Measurements from ENCODE around the gene ACADSB. TPM values are rescaled to one million over a fixed set of nuclear protein-coding genes. Genes with fewer than 3 reads are reported as not detected.

Gene ACADSB
- total RNA-seq, 1 experiment from 2014 or later, result 14.5 TPM

DNA sequence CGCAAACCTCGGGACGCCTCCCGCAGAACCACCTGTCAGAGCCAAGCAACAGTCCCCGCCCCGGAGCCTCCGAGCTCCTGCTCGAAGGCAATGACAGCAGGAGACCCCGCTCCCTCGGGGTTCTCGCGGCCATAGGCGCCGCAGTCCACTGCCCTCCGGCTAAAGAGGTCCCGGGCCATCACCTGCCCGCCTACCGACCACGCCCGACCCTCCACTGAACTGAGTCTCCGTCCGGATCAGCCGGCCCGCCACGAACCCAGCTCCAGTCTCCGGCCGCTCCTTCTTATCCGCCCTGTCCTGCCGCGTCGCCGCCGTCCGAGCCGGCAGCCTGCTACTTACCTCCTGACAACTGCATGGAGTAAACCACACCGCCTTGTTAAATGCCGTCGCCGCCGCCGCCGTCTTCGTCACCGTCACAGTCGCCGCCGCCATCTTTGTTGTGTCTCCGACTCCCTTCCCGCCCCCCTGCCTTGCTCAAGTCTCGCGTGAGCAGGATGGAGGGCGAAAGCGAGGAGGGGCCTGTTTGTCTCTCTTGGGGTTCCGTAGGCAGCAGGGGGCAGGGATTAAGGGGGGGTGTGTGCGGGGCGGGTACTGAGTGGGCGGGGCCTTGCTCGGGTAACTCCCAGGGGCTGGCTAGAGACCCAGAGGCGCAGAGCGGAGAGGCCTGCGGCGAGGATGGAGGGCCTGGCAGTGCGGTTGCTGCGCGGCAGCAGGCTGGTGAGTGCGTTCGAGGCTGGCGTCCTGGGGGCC is at the start of gene ACADSB, which contains the start of gene IKZF5 (continued):
- no peak for TF ChIP-seq ZNF423 (CRISPR knock-in tag; IDR thresholded peaks at IDR 0.05)
- TF ChIP-seq CBFB (CRISPR knock-in tag; IDR thresholded peaks at IDR 0.05; ENCODE audit: low read depth), result 0 out of 2 replicates have a peak, but pooled peaks have one; percentile 70
- TF ChIP-seq HMGXB4 (CRISPR knock-in tag; IDR thresholded peaks at IDR 0.05), result peak; percentile 71; the same call in 1 of the 2 replicates
- no peak for TF ChIP-seq ZBTB21 (CRISPR knock-in tag; IDR thresholded peaks at IDR 0.05; ENCODE audit: borderline replicate concordance)
- TF ChIP-seq ZMAT4 (CRISPR knock-in tag; IDR thresholded peaks at IDR 0.05), result no peak
- TF ChIP-seq IRF1 (CRISPR knock-in tag; IDR thresholded peaks at IDR 0.05), result no peak
- TF ChIP-seq RELA (CRISPR knock-in tag; IDR thresholded peaks at IDR 0.05; ENCODE audit: borderline replicate concordance), result 0 out of 2 replicates have a peak, but pooled peaks have one; percentile 48
- no peak for TF ChIP-seq ZNF138 (CRISPR knock-in tag; conservative IDR thresholded peaks at IDR 0.05)
- TF ChIP-seq TEAD4 (CRISPR knock-in tag; IDR thresholded peaks at IDR 0.05), result 0 out of 2 replicates have a peak, but pooled peaks have one; percentile 7
- no peak for TF ChIP-seq ZNF121 (CRISPR knock-in tag; IDR thresholded peaks at IDR 0.05)
- TF ChIP-seq RORB (CRISPR knock-in tag; IDR thresholded peaks at IDR 0.05), result no peak
- TF ChIP-seq AFF4 (CRISPR knock-in tag; IDR thresholded peaks at IDR 0.05; ENCODE audit: borderline replicate concordance), result no peak
- TF ChIP-seq FOXK1 (CRISPR knock-in tag; IDR thresholded peaks at IDR 0.05), result peak; percentile 98
- no peak for TF ChIP-seq IRF2 (CRISPR knock-in tag; IDR thresholded peaks at IDR 0.05; ENCODE audit: borderline replicate concordance, low read depth)

GRCh38 chr10:122962405-122962804 is 46.4 kb upstream of the ACADSB start:
- POLR2A ChIA-PET, result no interaction called here
- no peak for ATAC-seq
- no peak overlapping the region for H3K27ac Mint-ChIP-seq

More at GRCh38 chr10:122962405-122962804, 46.4 kb upstream of the ACADSB start:
- no peak for DNase-seq (ENCODE audit: low spot score)
- CTCF ChIA-PET, result interaction anchor here (0.6 kb wide), 1 partner anchor 270 kb away, joined by 4 read pairs; no protein-coding TSS in a partner anchor
- H3K4me3 Mint-ChIP-seq, result no peak overlapping the region
- H3K9me3 Mint-ChIP-seq, result peaks cover 45% of the 10 kb centered on the region
- H3K36me3 Mint-ChIP-seq, result peaks cover 28% of the 10 kb centered on the region
- no peaks in the 10 kb centered on the region for H3K4me1 Mint-ChIP-seq
- TF ChIP-seq, protein P1, sequence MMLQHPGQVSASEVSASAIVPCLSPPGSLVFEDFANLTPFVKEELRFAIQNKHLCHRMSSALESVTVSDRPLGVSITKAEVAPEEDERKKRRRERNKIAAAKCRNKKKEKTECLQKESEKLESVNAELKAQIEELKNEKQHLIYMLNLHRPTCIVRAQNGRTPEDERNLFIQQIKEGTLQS (CRISPR knock-in tag; conservative IDR thresholded peaks at IDR 0.05), result no peak
- TF ChIP-seq ZNF512 (CRISPR knock-in tag; IDR thresholded peaks at IDR 0.05; ENCODE audit: borderline replicate concordance), result no peak
- TF ChIP-seq ETV6 (CRISPR knock-in tag; IDR thresholded peaks at IDR 0.05), result no peak
- TF ChIP-seq ZNF396 (CRISPR knock-in tag; IDR thresholded peaks at IDR 0.05; ENCODE audit: borderline replicate concordance), result no peak
- peaks cover 65% of the 10 kb centered on the region for H3K27me3 Mint-ChIP-seq (ENCODE audit: low read depth)
